Neuronal stem cell (in vitro differentiated cells): ENCODE results near the gene CDH2.

ENCODE experiments used
- DNase-seq: peaks from one replicate; pipeline ENCODE4 v3.0.0-alpha.2; 2013; ENCODE audit warnings: low spot score
- H2AFZ ChIP-seq: one replicate; pipeline ENCODE4 v1.6.1; 2013; ENCODE audit warnings: mild to moderate bottlenecking, low read length, inconsistent platforms
- H2AK5ac ChIP-seq: 2 replicates; pipeline ENCODE4 v1.6.1; 2013; ENCODE audit warnings: low read depth, mild to moderate bottlenecking, inconsistent platforms, low read length, moderate library complexity, mixed read lengths
- H2BK120ac ChIP-seq: 2 replicates; pipeline ENCODE4 v1.6.1; 2013; ENCODE audit warnings: low read depth, mild to moderate bottlenecking, inconsistent platforms, low read length, moderate library complexity, mixed read lengths
- H2BK12ac ChIP-seq: one replicate; pipeline ENCODE4 v1.6.1; 2013; ENCODE audit warnings: low read length, inconsistent platforms
- H2BK15ac ChIP-seq: 2 replicates; pipeline ENCODE4 v1.6.1; 2013; ENCODE audit warnings: mild to moderate bottlenecking, low read length, inconsistent platforms, mixed read lengths
- H2BK5ac ChIP-seq: one replicate; pipeline ENCODE4 v1.6.1; 2013; ENCODE audit warnings: inconsistent platforms, mild to moderate bottlenecking, low read length, moderate library complexity
- H3K14ac ChIP-seq: one replicate; pipeline ENCODE4 v1.6.1; 2013; ENCODE audit warnings: low read length, inconsistent platforms
- H3K18ac ChIP-seq: 2 replicates; pipeline ENCODE4 v1.6.1; 2013; ENCODE audit warnings: low read length, inconsistent platforms
- H3K23ac ChIP-seq: 2 replicates; pipeline ENCODE4 v1.6.1; 2013; ENCODE audit warnings: low read depth, mild to moderate bottlenecking, mixed read lengths, low read length, inconsistent platforms; ENCODE audit not compliant: poor library complexity
- H3K27ac ChIP-seq: replicated peaks from 3 replicates; pipeline ENCODE4 v1.5.1; 2013; ENCODE audit warnings: low read length, inconsistent platforms
- H3K27me3 ChIP-seq, 3 experiments: 2 replicates each; pipeline ENCODE4 v1.6.1; 2013; ENCODE audit warnings: low read length in 3 of 3, mild to moderate bottlenecking in 2 of 3, inconsistent platforms in 1 of 3, low read depth in 1 of 3, mixed read lengths in 1 of 3, moderate library complexity in 1 of 3; ENCODE audit not compliant: control insufficient read depth in 3 of 3, insufficient read depth in 3 of 3
- H3K36me3 ChIP-seq, 2 donors: replicated peaks in 1 of 2; 2 replicates each; pipeline ENCODE4 v1.6.1; 2013; ENCODE audit warnings: low read length in 2 of 2; ENCODE audit not compliant: control insufficient read depth in 2 of 2, insufficient read depth in 2 of 2
- H3K4ac ChIP-seq: 2 replicates; pipeline ENCODE4 v1.6.1; 2013; ENCODE audit warnings: inconsistent platforms, mild to moderate bottlenecking, low read length, moderate library complexity
- H3K4me1 ChIP-seq, 2 donors: 1 replicate in 1 of 2; 2 replicates in 1 of 2; pipeline ENCODE4 v1.6.1; 2013; ENCODE audit warnings: low read length in 2 of 2, low read depth in 1 of 2; ENCODE audit not compliant: control insufficient read depth in 2 of 2, insufficient read depth in 1 of 2
- H3K4me2 ChIP-seq: one replicate; pipeline ENCODE4 v1.6.1; 2013; ENCODE audit warnings: mild to moderate bottlenecking, low read length, inconsistent platforms; ENCODE audit not compliant: insufficient read depth, poor library complexity, severe bottlenecking
- H3K4me3 ChIP-seq, 2 donors: 2 replicates each; pipeline ENCODE4 v1.5.1; 2013; ENCODE audit warnings: low read length in 2 of 2, mild to moderate bottlenecking in 2 of 2, inconsistent platforms in 1 of 2, moderate library complexity in 1 of 2
- H3K79me1 ChIP-seq: one replicate; pipeline ENCODE4 v1.6.1; 2013; ENCODE audit warnings: low read depth, mild to moderate bottlenecking, inconsistent platforms, low read length, moderate library complexity
- H3K9ac ChIP-seq: one replicate; pipeline ENCODE4 v1.6.1; 2013; ENCODE audit warnings: mild to moderate bottlenecking, low read depth, low read length, inconsistent platforms; ENCODE audit not compliant: poor library complexity
- H3K9me3 ChIP-seq, 2 donors: replicated peaks in 1 of 2; 2 replicates each; pipeline versions ENCODE3 to v1.6.1; 2013; ENCODE audit warnings: low read length in 2 of 2, mild to moderate bottlenecking in 2 of 2, inconsistent platforms in 1 of 2, low read depth in 1 of 2, mixed read lengths in 1 of 2, moderate library complexity in 1 of 2; ENCODE audit not compliant: control insufficient read depth in 2 of 2, insufficient read depth in 1 of 2
- H4K8ac ChIP-seq: one replicate; pipeline ENCODE4 v1.6.1; 2013; ENCODE audit warnings: low read depth, mild to moderate bottlenecking, inconsistent platforms, low read length, moderate library complexity
- H4K91ac ChIP-seq: one replicate; pipeline ENCODE4 v1.6.1; 2013; ENCODE audit warnings: low read length, low read depth, mild to moderate bottlenecking, inconsistent platforms; ENCODE audit not compliant: poor library complexity
- WGBS, 2 donors: extraction: QIAGEN DNeasy Blood & Tissue Kit; methylation state at CpG; one replicate each; pipeline ENCODE4 v1.1.7; 2013; ENCODE audit warnings: missing lambda C conversion rate in 2 of 2, mixed read lengths in 1 of 2; ENCODE audit not compliant: insufficient read length in 2 of 2, insufficient replicate concordance in 1 of 2; ENCODE audit errors: extremely low coverage in 2 of 2; 5-methylcytosine and 5-hydroxymethylcytosine counted together

Gene CDH2

GRCh38 chr18:27966881-27967280 lies 210.0 kb downstream of the CDH2 start:
- Histone ChIP-seq H4K8ac (no peak overlapping the region), H2BK12ac (no peak overlapping the region), H2BK120ac (no peak overlapping the region), H2AFZ (no peak overlapping the region), H2AK5ac (no peak overlapping the region), H3K9me3 (peaks cover 0 to 5% of the 10 kb centered on the region in 2 donors), H3K4me1 (peaks cover 6 to 8% of the 10 kb centered on the region in 2 donors), H3K4me2 (no peak overlapping the region), H3K27me3 (no peaks in the 10 kb centered on the region), H3K23ac (no peak overlapping the region), H4K91ac (no peak overlapping the region), H2BK5ac (no peak overlapping the region), H2BK15ac (no peak overlapping the region), H3K4me3 (no peak overlapping the region), H3K27ac (no peak overlapping the region), H3K79me1 (no peaks in the 10 kb centered on the region), H3K9ac (no peak overlapping the region), H3K14ac (no peak overlapping the region), H3K4ac (no peak overlapping the region), H3K18ac (no peak overlapping the region), H3K36me3 (peaks cover 9 to 97% of the 10 kb centered on the region in 2 donors)
- WGBS, 2 donors = no CpG with 5 or more reads among the region's 4 CpGs
- no peak for DNase-seq

GRCh38 chr18:27964811-27965210 lies 212.1 kb downstream of the CDH2 start:
- Histone ChIP-seq H3K9me3 (peaks cover 0 to 10% of the 10 kb centered on the region in 2 donors), H3K27ac (no peak overlapping the region), H3K27me3 (no peaks in the 10 kb centered on the region), H3K36me3 (peaks cover 20 to 98% of the 10 kb centered on the region in 2 donors), H3K4me3 (no peak overlapping the region), H3K9ac (no peak overlapping the region), H2AFZ (no peak overlapping the region), H2BK15ac (no peak overlapping the region), H2BK12ac (no peak overlapping the region), H3K18ac (no peak overlapping the region), H2AK5ac (no peak overlapping the region), H3K79me1 (no peaks in the 10 kb centered on the region), H2BK5ac (no peak overlapping the region), H4K91ac (no peak overlapping the region), H4K8ac (no peak overlapping the region), H3K4me1 (peaks cover 6 to 8% of the 10 kb centered on the region in 2 donors), H3K4ac (no peak overlapping the region), H3K14ac (no peak overlapping the region), H3K23ac (no peak overlapping the region), H2BK120ac (no peak overlapping the region), H3K4me2 (no peak overlapping the region)
- no peak for DNase-seq
- no CpG with 5 or more reads among the region's 1 CpG for WGBS, 2 donors

- Histone ChIP-seq H3K9me3 (peaks cover 0 to 25% of the 10 kb centered on the region in 2 donors), H2BK12ac (no peak overlapping the region), H2AFZ (no peak overlapping the region), H3K9ac (no peak overlapping the region), H3K4me3 (no peak overlapping the region), H3K23ac (no peak overlapping the region), H3K27ac (no peak overlapping the region), H2BK120ac (no peak overlapping the region), H3K18ac (no peak overlapping the region), H2AK5ac (no peak overlapping the region), H3K36me3 (peaks cover 23 to 100% of the 10 kb centered on the region in 2 donors), H3K4me1 (peaks cover 0 to 2% of the 10 kb centered on the region in 2 donors), H3K4me2 (no peak overlapping the region), H3K79me1 (peaks cover 1% of the 10 kb centered on the region), H2BK5ac (no peak overlapping the region), H3K27me3 (no peaks in the 10 kb centered on the region), H3K14ac (no peak overlapping the region), H4K91ac (no peak overlapping the region), H4K8ac (no peak overlapping the region), H2BK15ac (no peak overlapping the region), H3K4ac (no peak overlapping the region)
- no peak for DNase-seq
Observed at GRCh38 chr18:27959101-27959500, 217.8 kb downstream of the CDH2 start.

DNA sequence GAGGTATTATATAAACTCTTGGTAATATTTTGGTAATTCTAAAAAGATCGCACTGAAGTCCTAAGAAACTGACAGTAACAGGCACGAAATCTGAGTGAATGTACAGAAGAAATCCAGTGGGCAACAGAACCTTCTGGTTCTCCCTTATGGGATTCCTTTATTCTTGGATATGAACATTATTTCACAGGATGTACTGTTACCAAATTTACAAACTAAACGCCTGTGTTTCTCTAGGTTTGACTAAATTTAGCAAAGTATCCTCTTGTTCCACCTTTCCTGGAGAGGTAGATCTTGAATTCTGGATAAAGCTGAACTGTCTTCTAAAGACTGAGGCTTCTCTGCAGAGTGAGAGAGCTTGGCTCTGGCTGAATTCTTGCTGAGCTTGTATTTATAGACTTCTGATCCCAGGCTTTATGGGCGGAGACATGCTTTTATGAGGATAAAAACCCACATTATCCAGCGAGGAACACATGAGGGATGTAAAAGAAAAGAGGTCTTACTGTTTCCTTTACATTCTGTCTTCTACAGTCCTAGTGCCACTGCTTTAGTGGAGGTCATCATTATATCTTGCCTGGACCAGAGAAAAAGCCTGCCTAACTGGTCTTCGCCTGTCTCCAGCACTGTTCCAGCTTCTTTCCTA lies 220.8 kb downstream of the CDH2 start:
- Histone ChIP-seq H3K4me2 (no peak overlapping the region), H3K27me3 (no peaks in the 10 kb centered on the region), H3K4ac (no peak overlapping the region), H3K23ac (no peak overlapping the region), H3K79me1 (peaks cover 1% of the 10 kb centered on the region), H2BK120ac (no peak overlapping the region), H3K36me3 (peaks cover 21 to 100% of the 10 kb centered on the region in 2 donors), H3K4me1 (peaks cover 2 to 16% of the 10 kb centered on the region in 2 donors), H3K27ac (no peak overlapping the region), H3K4me3 (no peak overlapping the region), H2BK5ac (no peak overlapping the region), H4K91ac (no peak overlapping the region), H2BK12ac (no peak overlapping the region), H3K14ac (no peak overlapping the region), H4K8ac (no peak overlapping the region), H2BK15ac (no peak overlapping the region), H3K9me3 (peaks cover 0 to 33% of the 10 kb centered on the region in 2 donors), H2AFZ (no peak overlapping the region), H3K18ac (no peak overlapping the region), H3K9ac (no peak overlapping the region), H2AK5ac (no peak overlapping the region)
- DNase-seq = no peak
- WGBS, 2 donors = no CpG with 5 or more reads among the region's 6 CpGs
